PC-3 (cell line): ENCODE measurements around the gene CERKL.

Experiments used
- CTCF ChIP-seq: fragments of 300-600 bp; sonication (generic); conservative IDR thresholded peaks from 2 replicates; pipeline ENCODE4 v1.5.1; 2017; ENCODE audit warnings: antibody characterized with exemption, low read depth, mild to moderate bottlenecking, low read length
- EZH2 ChIP-seq: fragments of 300-600 bp; sonication (generic); IDR thresholded peaks from one replicate; pipeline ENCODE4 v1.6.1; 2017; ENCODE audit warnings: antibody characterized with exemption, mild to moderate bottlenecking, low read length; ENCODE audit not compliant: unreplicated experiment
- EZH2phosphoT487 ChIP-seq: fragments of 300-600 bp; sonication (generic); IDR thresholded peaks from 2 replicates; pipeline ENCODE4 v1.6.1; 2018; ENCODE audit warnings: mild to moderate bottlenecking, antibody characterized with exemption, low read length, borderline replicate concordance

GRCh38 chr2:181646415-181646987 lies 10.4 kb downstream of the CERKL start:
- no peak for TF ChIP-seq CTCF
- TF ChIP-seq EZH2phosphoT487, result no peak
- TF ChIP-seq EZH2, result no peak
